SH-SY5Y (cell line): ENCODE measurements around the gene RUNDC3A.

Experiments
- GATA2 ChIP-seq: IDR thresholded peaks from 2 replicates; pipeline ENCODE4 v1.6.1; 2011; ENCODE audit warnings: mild to moderate bottlenecking, low read depth, low read length
- GATA3 ChIP-seq: IDR thresholded peaks from 2 replicates; pipeline ENCODE4 v1.6.1; 2011; ENCODE audit warnings: low read depth, mild to moderate bottlenecking, low read length, moderate library complexity

Gene RUNDC3A

GRCh38 chr17:44363613-44364159, 55.3 kb downstream of the RUNDC3A start, which contains the start of gene FAM171A2:
Gene FAM171A2, minus strand, starts transcription at chr17:44363853. Its CDS starts 139 bp downstream, at chr17:44363714.
- TF ChIP-seq GATA3 (no peak), GATA2 (no peak)

- TF ChIP-seq GATA2 (no peak), GATA3 (no peak)
Measured at GRCh38 chr17:44367231-44367979, 59.0 kb downstream of the RUNDC3A start.
